ENCODE results near the gene CRISPLD2. TPM values are rescaled to one million over a fixed set of nuclear protein-coding genes. Genes with fewer than 3 reads are reported as not detected.

Gene CRISPLD2
- total and polyA plus RNA-seq, 5 experiments from 2014 or later: 0.05 to 0.24 (median 0.07) TPM; not detected in 2

GRCh38 chr16:84876873-84877606, 57.3 kb downstream of the CRISPLD2 start:
- peaks cover 0 to under 1% (median 0%) of the 10 kb centered on the region in 9 donors for H3K9me3 Mint-ChIP-seq
- DNase-seq: no peak
- POLR2A ChIA-PET: no interaction called here
- H3K27me3 Mint-ChIP-seq: peaks cover 0 to 2% (median 0%) of the 10 kb centered on the region in 5 donors
- no peaks in the 10 kb centered on the region for H3K4me1 Mint-ChIP-seq
- no peaks in the 10 kb centered on the region for H3K36me3 Mint-ChIP-seq
- peak overlapping the region in 1 of 10 donors; percentile 65 for H3K27ac Mint-ChIP-seq
- ATAC-seq: no peak
- H3K4me3 Mint-ChIP-seq: no peak overlapping the region

- DNase-seq (no peak), ATAC-seq (no peak)
- Mint-ChIP-seq H3K27ac (peak overlapping the region in 1 of 10 donors; percentile 43), H3K36me3 (peaks cover 0 to 4% (median 0%) of the 10 kb centered on the region in 3 donors), H3K9me3 (peaks cover 0 to 6% (median 0%) of the 10 kb centered on the region in 9 donors), H3K4me3 (no peak overlapping the region), H3K4me1 (no peaks in the 10 kb centered on the region), H3K27me3 (peaks cover 0 to 9% (median 3%) of the 10 kb centered on the region in 5 donors)
- POLR2A ChIA-PET: no interaction called here
Measured at GRCh38 chr16:84878770-84879169, 59.0 kb downstream of the CRISPLD2 start.

- POLR2A ChIA-PET: no interaction called here
- no peak for ATAC-seq
- H3K4me1 Mint-ChIP-seq: peaks cover 0 to 8% (median 4%) of the 10 kb centered on the region in 4 donors
- H3K27me3 Mint-ChIP-seq: peaks cover 0 to 19% (median 3%) of the 10 kb centered on the region in 5 donors
- peaks cover 0 to 6% (median 0%) of the 10 kb centered on the region in 9 donors for H3K9me3 Mint-ChIP-seq
- H3K27ac Mint-ChIP-seq: no peak overlapping the region
- H3K36me3 Mint-ChIP-seq: peaks cover 0 to 4% (median 0%) of the 10 kb centered on the region in 3 donors
- no peak overlapping the region for H3K4me3 Mint-ChIP-seq
- no peak for DNase-seq
Measured at GRCh38 chr16:84879569-84880487, 60.0 kb downstream of the CRISPLD2 start.

- no peak for ATAC-seq
- Mint-ChIP-seq H3K27ac (no peak overlapping the region), H3K9me3 (peaks cover 0 to 6% (median 0%) of the 10 kb centered on the region in 9 donors), H3K4me3 (no peak overlapping the region), H3K27me3 (peaks cover 0 to 19% (median 8%) of the 10 kb centered on the region in 5 donors), H3K4me1 (peaks cover 0 to 15% (median 9%) of the 10 kb centered on the region in 4 donors), H3K36me3 (peaks cover 0 to 4% (median 0%) of the 10 kb centered on the region in 3 donors)
- POLR2A ChIA-PET: interaction anchor here (0.7 kb wide), 1 partner anchor 313 kb away, joined by 5 read pairs; no protein-coding TSS in a partner anchor
- DNase-seq: no peak
Measured at GRCh38 chr16:84881702-84882521, 62.1 kb downstream of the CRISPLD2 start.

GRCh38 chr16:84883301-84883700, 63.5 kb downstream of the CRISPLD2 start:
- Mint-ChIP-seq H3K4me3 (no peak overlapping the region), H3K36me3 (peaks cover 0 to 4% (median 0%) of the 10 kb centered on the region in 3 donors), H3K27me3 (peaks cover 0 to 22% (median 8%) of the 10 kb centered on the region in 5 donors), H3K4me1 (peaks cover 0 to 15% (median 9%) of the 10 kb centered on the region in 4 donors), H3K27ac (no peak overlapping the region), H3K9me3 (peaks cover 0 to 6% (median 0%) of the 10 kb centered on the region in 9 donors)
- POLR2A ChIA-PET: no interaction called here
- no peak for ATAC-seq
- DNase-seq: no peak

GRCh38 chr16:84884246-84884595, 64.4 kb downstream of the CRISPLD2 start:
- Mint-ChIP-seq H3K4me3 (no peak overlapping the region), H3K36me3 (peaks cover 0 to 4% (median 0%) of the 10 kb centered on the region in 3 donors), H3K4me1 (peaks cover 0 to 15% (median 9%) of the 10 kb centered on the region in 4 donors), H3K27ac (peak overlapping the region in 1 of 10 donors; percentile 54), H3K9me3 (peaks cover 0 to 6% (median 0%) of the 10 kb centered on the region in 9 donors), H3K27me3 (peaks cover 0 to 31% (median 11%) of the 10 kb centered on the region in 5 donors)
- DNase-seq (no peak), ATAC-seq (no peak)
- POLR2A ChIA-PET: no interaction called here

- DNase-seq: no peak
- H3K27ac Mint-ChIP-seq: peak overlapping the region in 2 of 10 donors; percentile 29 to 54
- peak overlapping the region in 2 of 10 donors; percentile 18 to 39 for H3K4me3 Mint-ChIP-seq
- ATAC-seq: no peak
- peaks cover 0 to 4% (median 0%) of the 10 kb centered on the region in 3 donors for H3K36me3 Mint-ChIP-seq
- peaks cover 0 to 15% (median 9%) of the 10 kb centered on the region in 4 donors for H3K4me1 Mint-ChIP-seq
- peaks cover 0 to 32% (median 9%) of the 10 kb centered on the region in 5 donors for H3K27me3 Mint-ChIP-seq
- peaks cover 0 to 6% (median 0%) of the 10 kb centered on the region in 9 donors for H3K9me3 Mint-ChIP-seq
- POLR2A ChIA-PET: no interaction called here
Measured at GRCh38 chr16:84884596-84885341, 65.0 kb downstream of the CRISPLD2 start.

- no peak for ATAC-seq
- Mint-ChIP-seq H3K4me1 (peaks cover 0 to 15% (median 9%) of the 10 kb centered on the region in 4 donors), H3K4me3 (no peak overlapping the region), H3K27ac (peak overlapping the region in 1 of 10 donors; percentile 29), H3K36me3 (peaks cover 0 to 4% (median 0%) of the 10 kb centered on the region in 3 donors), H3K9me3 (peaks cover 0 to 6% (median 0%) of the 10 kb centered on the region in 9 donors), H3K27me3 (peaks cover 0 to 32% (median 9%) of the 10 kb centered on the region in 5 donors)
- POLR2A ChIA-PET: no interaction called here
- DNase-seq: no peak
Measured at GRCh38 chr16:84885342-84885910, 65.6 kb downstream of the CRISPLD2 start.

GRCh38 chr16:84886497-84887090, 66.8 kb downstream of the CRISPLD2 start:
- POLR2A ChIA-PET: no interaction called here
- Mint-ChIP-seq H3K4me1 (peaks cover 0 to 15% (median 9%) of the 10 kb centered on the region in 4 donors), H3K27ac (peak overlapping the region in 1 of 10 donors; percentile 49), H3K9me3 (peaks cover 0 to 6% (median 0%) of the 10 kb centered on the region in 9 donors), H3K4me3 (no peak overlapping the region), H3K36me3 (peaks cover 0 to 4% (median 0%) of the 10 kb centered on the region in 3 donors), H3K27me3 (peaks cover 0 to 40% (median 9%) of the 10 kb centered on the region in 5 donors)
- no peak for ATAC-seq
- no peak for DNase-seq

- no peak overlapping the region for H3K27ac Mint-ChIP-seq
- peaks cover 0 to 4% (median 0%) of the 10 kb centered on the region in 3 donors for H3K36me3 Mint-ChIP-seq
- ATAC-seq (no peak), DNase-seq (no peak)
- POLR2A ChIA-PET: no interaction called here
- H3K4me1 Mint-ChIP-seq: peaks cover 0 to 15% (median 9%) of the 10 kb centered on the region in 4 donors
- no peak overlapping the region for H3K4me3 Mint-ChIP-seq
- peaks cover 0 to 6% (median 0%) of the 10 kb centered on the region in 9 donors for H3K9me3 Mint-ChIP-seq
- H3K27me3 Mint-ChIP-seq: peaks cover 0 to 46% (median 9%) of the 10 kb centered on the region in 5 donors
Measured at GRCh38 chr16:84887207-84887606, 67.4 kb downstream of the CRISPLD2 start.

GRCh38 chr16:84888450-84888849, 68.7 kb downstream of the CRISPLD2 start:
- DNase-seq (no peak), ATAC-seq (no peak)
- H3K27ac Mint-ChIP-seq: no peak overlapping the region
- H3K4me1 Mint-ChIP-seq: peaks cover 0 to 15% (median 9%) of the 10 kb centered on the region in 4 donors
- peaks cover 0 to 38% (median 10%) of the 10 kb centered on the region in 5 donors for H3K27me3 Mint-ChIP-seq
- H3K4me3 Mint-ChIP-seq: no peak overlapping the region
- POLR2A ChIA-PET: no interaction called here
- no peaks in the 10 kb centered on the region for H3K9me3 Mint-ChIP-seq
- no peaks in the 10 kb centered on the region for H3K36me3 Mint-ChIP-seq
